ENCODE data around the gene GGTA1. TPM values are rescaled to one million over a fixed set of nuclear protein-coding genes. Genes with fewer than 3 reads are reported as not detected.

The GGTA1 gene
- polyA plus RNA-seq, 1 experiment: not detected

DNA sequence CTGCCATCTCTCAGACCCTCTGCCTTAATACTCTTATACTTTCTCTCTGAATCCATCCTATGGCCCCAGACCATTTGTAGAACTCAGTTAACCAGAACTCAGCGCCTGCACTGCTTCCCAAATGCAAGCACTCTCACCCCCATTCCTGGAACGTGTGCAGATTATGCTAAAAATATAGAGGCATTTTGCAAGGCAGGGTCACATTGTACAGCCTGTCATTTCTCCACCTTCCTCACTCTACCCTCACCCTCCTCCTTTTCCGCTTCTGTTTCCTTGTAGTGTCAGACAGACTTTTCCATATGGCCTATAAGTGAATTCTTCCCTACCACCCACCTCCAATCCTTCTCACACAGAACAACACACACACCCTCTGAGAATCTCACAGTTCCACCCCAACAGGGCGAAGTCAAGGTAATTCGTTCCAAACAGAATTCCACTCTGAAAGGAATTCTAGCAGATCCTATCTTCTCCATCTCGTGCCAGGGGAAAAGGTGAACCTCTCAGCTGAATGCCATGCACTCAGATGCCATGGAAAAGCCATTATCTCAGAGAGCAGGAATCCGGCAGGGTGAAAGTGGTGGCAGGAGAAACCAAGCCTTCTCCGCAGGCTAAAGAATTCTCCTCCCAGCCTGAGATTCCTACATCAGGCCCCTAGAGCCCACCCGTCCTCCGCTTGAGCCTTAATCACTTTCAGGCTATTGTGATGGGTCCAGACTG lies 25.3 kb downstream of the GGTA1 start:
- Histone ChIP-seq H3K27me3 (ENCODE audit: control insufficient read depth, insufficient read depth, low read length) (peaks cover 12% of the 10 kb centered on the region), H3K4me3 (ENCODE audit: low read depth, low read length) (no peak overlapping the region), H3K36me3 (ENCODE audit: control insufficient read depth, insufficient read depth, low read length) (no peaks in the 10 kb centered on the region)
- no peak for TF ChIP-seq CTCF (IDR thresholded peaks at IDR 0.05; ENCODE audit: insufficient read depth, low read depth, low read length)
- CTCF ChIA-PET: no interaction called here
- no peak for DNase-seq (ENCODE audit: low read depth)
- POLR2A ChIA-PET: interaction anchor here (0.5 kb wide), 1 partner anchor 248 kb away, joined by 3 read pairs; no protein-coding TSS in a partner anchor

GRCh38 chr9:121473229-121473628 lies 26.4 kb downstream of the GGTA1 start:
- CTCF ChIA-PET: interaction anchor here (1.1 kb wide), 1 partner anchor 14 kb away, joined by 3 read pairs; no protein-coding TSS in a partner anchor
- H3K27me3 ChIP-seq (ENCODE audit: control insufficient read depth, insufficient read depth, low read length): peaks cover 10% of the 10 kb centered on the region
- POLR2A ChIA-PET: no interaction called here
- no peak overlapping the region for H3K4me3 ChIP-seq (ENCODE audit: low read depth, low read length)
- no peak for DNase-seq (ENCODE audit: low read depth)
- TF ChIP-seq CTCF (IDR thresholded peaks at IDR 0.05; ENCODE audit: insufficient read depth, low read depth, low read length): no peak
- H3K36me3 ChIP-seq (ENCODE audit: control insufficient read depth, insufficient read depth, low read length): no peaks in the 10 kb centered on the region

DNA sequence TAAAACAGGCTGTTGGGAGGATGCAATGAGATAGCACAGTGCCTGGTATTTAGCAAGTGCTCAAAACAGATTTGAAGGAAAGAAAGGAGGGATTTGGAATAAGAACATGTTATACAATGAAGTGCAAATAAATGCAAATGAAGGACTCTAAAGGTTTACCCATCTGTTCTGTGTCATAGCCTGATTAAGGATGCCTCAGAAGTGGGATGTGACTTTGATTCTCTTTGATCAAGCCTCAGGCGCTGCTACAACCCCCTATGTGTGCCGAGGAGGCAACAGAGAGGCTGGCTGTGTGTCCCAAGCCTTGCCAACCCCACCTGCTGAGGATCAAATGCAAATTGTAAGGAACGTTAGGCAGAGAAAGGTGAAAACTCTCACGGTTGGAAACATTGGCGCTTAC lies 27.2 kb downstream of the GGTA1 start:
- Histone ChIP-seq H3K36me3 (ENCODE audit: control insufficient read depth, insufficient read depth, low read length) (no peaks in the 10 kb centered on the region), H3K27me3 (ENCODE audit: control insufficient read depth, insufficient read depth, low read length) (peaks cover 8% of the 10 kb centered on the region), H3K4me3 (ENCODE audit: low read depth, low read length) (no peak overlapping the region)
- TF ChIP-seq CTCF (IDR thresholded peaks at IDR 0.05; ENCODE audit: insufficient read depth, low read depth, low read length): no peak
- POLR2A ChIA-PET: no interaction called here
- DNase-seq (ENCODE audit: low read depth): no peak
- CTCF ChIA-PET: no interaction called here

GRCh38 chr9:121466142-121466541 lies 33.5 kb downstream of the GGTA1 start:
- TF ChIP-seq CTCF (IDR thresholded peaks at IDR 0.05; ENCODE audit: insufficient read depth, low read depth, low read length): no peak
- Histone ChIP-seq H3K36me3 (ENCODE audit: control insufficient read depth, insufficient read depth, low read length) (no peaks in the 10 kb centered on the region), H3K27me3 (ENCODE audit: control insufficient read depth, insufficient read depth, low read length) (peaks cover 7% of the 10 kb centered on the region), H3K4me3 (ENCODE audit: low read depth, low read length) (no peak overlapping the region)
- CTCF ChIA-PET: interaction anchor here (1.6 kb wide), 1 partner anchor 12 kb away, joined by 4 read pairs; no protein-coding TSS in a partner anchor
- POLR2A ChIA-PET: no interaction called here
- DNase-seq (ENCODE audit: low read depth): no peak

DNA sequence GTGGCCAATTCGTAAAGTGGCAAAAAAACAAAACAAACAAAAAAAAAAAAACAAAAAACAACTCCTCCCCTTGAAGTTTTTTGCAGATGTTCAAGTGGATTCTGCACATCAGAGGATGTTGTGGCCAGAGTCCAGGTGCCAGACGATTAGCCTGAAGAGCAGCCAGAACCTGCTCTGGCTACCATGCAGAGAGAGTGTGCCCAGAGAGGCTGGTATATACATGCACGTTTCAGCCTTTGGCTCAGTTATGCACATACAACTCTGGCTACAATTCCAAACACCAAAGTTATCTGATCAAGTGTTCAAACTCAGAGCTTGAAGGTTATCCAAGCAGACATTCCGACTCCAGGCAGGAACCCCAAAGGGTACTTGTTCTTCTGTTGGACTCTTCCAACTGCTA lies 34.7 kb downstream of the GGTA1 start:
- no peak for TF ChIP-seq CTCF (IDR thresholded peaks at IDR 0.05; ENCODE audit: insufficient read depth, low read depth, low read length)
- H3K27me3 ChIP-seq (ENCODE audit: control insufficient read depth, insufficient read depth, low read length): peaks cover 7% of the 10 kb centered on the region
- no peak for DNase-seq (ENCODE audit: low read depth)
- no peak overlapping the region for H3K4me3 ChIP-seq (ENCODE audit: low read depth, low read length)
- ChIA-PET POLR2A (no interaction called here), CTCF (interaction anchor here (1.6 kb wide), 1 partner anchor 10 kb away, joined by 4 read pairs; no protein-coding TSS in a partner anchor)
- H3K36me3 ChIP-seq (ENCODE audit: control insufficient read depth, insufficient read depth, low read length): no peaks in the 10 kb centered on the region

Measured in BJ (cell line).